Ishikawa (cell line): ENCODE results near the gene GMDS.

Source experiments
- CEBPB ChIP-seq: IDR thresholded peaks from 2 replicates; pipeline ENCODE4 v1.6.1; 2012
- CREB1 ChIP-seq: IDR thresholded peaks from 2 replicates; pipeline ENCODE4 v1.6.1; 2012; ENCODE audit warnings: low read depth
- EGR1 ChIP-seq: IDR thresholded peaks from 2 replicates; pipeline ENCODE4 v1.6.1; 2012
- EP300 ChIP-seq: IDR thresholded peaks from 2 replicates; pipeline ENCODE4 v1.6.1; 2012; ENCODE audit warnings: borderline replicate concordance
- FOXM1 ChIP-seq: IDR thresholded peaks from 2 replicates; pipeline ENCODE4 v1.6.1; 2012; ENCODE audit warnings: low read depth, borderline replicate concordance
- NFIC ChIP-seq: IDR thresholded peaks from 2 replicates; pipeline ENCODE4 v1.6.1; 2012
- RAD21 ChIP-seq: IDR thresholded peaks from 2 replicates; pipeline ENCODE4 v1.6.1; 2012; ENCODE audit warnings: low read depth
- REST ChIP-seq: IDR thresholded peaks from 2 replicates; pipeline ENCODE4 v1.6.1; 2012; ENCODE audit warnings: low read depth, mild to moderate bottlenecking
- TAF1 ChIP-seq: IDR thresholded peaks from 2 replicates; pipeline ENCODE4 v1.6.1; 2012; ENCODE audit warnings: low read depth, mild to moderate bottlenecking
- TCF12 ChIP-seq: IDR thresholded peaks from 2 replicates; pipeline ENCODE4 v1.6.1; 2012; ENCODE audit warnings: low read depth
- TEAD4 ChIP-seq: IDR thresholded peaks from 2 replicates; pipeline ENCODE4 v1.6.1; 2012
- USF1 ChIP-seq: IDR thresholded peaks from 2 replicates; pipeline ENCODE4 v1.6.1; 2012
- YY1 ChIP-seq: IDR thresholded peaks from 2 replicates; pipeline ENCODE4 v1.6.1; 2012; ENCODE audit warnings: low read depth
- ZBTB7A ChIP-seq: IDR thresholded peaks from 2 replicates; pipeline ENCODE4 v1.6.1; 2012; ENCODE audit warnings: low read depth
- TF ChIP-seq, protein P1 (sequence below): IDR thresholded peaks from 2 replicates; pipeline ENCODE4 v1.6.1; 2012

The GMDS gene

GRCh38 chr6:1873781-1874180, 371.6 kb downstream of the GMDS start:
- no peak for TF ChIP-seq NFIC
- no peak for TF ChIP-seq EP300
- no peak for TF ChIP-seq CEBPB
- TF ChIP-seq REST: no peak
- no peak for TF ChIP-seq TCF12
- TF ChIP-seq, protein P1, sequence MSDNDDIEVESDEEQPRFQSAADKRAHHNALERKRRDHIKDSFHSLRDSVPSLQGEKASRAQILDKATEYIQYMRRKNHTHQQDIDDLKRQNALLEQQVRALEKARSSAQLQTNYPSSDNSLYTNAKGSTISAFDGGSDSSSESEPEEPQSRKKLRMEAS: no peak
- no peak for TF ChIP-seq TAF1
- TF ChIP-seq YY1: no peak
- no peak for TF ChIP-seq TEAD4
- TF ChIP-seq ZBTB7A: no peak
- TF ChIP-seq USF1: no peak
- no peak for TF ChIP-seq CREB1
- TF ChIP-seq EGR1: no peak
- no peak for TF ChIP-seq RAD21
- TF ChIP-seq FOXM1: no peak

DNA sequence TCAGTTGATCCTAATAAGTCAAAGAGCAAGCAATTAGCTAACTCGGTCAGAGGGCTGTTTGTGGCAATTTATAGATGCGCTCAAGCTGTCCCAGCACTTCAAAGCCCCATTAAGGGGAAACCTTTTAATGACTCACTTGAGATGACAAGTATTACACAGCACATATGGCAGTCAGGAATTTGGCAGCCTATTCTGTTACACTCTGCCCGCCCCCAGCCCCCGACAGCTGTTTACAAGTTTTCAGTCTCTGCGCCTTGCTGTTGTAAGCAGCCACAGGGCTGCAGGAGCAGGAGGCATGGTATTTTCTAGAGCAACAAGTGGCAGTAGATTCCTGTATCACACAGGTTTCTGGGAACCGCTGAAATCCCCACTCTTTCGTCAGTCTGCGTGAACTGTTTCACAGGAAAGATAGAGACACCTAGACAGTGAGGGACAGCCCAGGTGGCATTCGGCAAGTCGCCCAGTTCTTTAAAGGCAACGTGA, 372.7 kb downstream of the GMDS start:
- TF ChIP-seq REST (no peak), RAD21 (no peak), ZBTB7A (no peak), EP300 (no peak), CEBPB (no peak), EGR1 (no peak), FOXM1 (no peak), YY1 (no peak), USF1 (no peak), TCF12 (no peak), TAF1 (no peak), TEAD4 (no peak), NFIC (no peak), CREB1 (no peak)
- TF ChIP-seq, protein P1: no peak

DNA sequence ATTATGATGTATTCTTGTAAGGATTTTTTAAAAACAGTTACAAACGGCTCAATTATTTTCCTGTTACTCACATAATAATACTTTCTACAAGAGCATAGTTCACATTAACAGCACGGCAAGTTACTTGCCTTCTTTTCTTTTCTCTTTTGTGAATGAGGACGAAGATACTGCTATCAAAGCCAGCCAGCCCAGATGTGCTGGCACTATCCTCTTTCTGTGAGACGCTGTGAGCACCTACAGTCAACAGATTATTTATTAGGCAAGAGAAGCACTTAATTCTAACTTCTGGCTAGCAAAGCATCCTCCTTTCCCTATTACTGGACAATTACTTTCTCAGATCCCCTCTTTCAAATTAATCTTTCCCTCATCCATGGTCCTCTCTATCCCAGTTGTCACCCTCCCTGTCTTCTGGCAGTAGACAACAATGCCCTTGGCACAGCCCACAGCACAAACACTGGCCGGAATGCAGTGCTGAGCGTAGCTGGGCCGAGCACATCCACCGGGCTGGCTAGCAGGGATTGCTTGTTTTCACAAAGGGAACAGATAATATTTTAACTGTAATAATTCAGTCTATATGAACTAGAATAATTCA, 373.6 kb downstream of the GMDS start:
- TF ChIP-seq EGR1: no peak
- TF ChIP-seq ZBTB7A: no peak
- TF ChIP-seq TAF1: no peak

DNA sequence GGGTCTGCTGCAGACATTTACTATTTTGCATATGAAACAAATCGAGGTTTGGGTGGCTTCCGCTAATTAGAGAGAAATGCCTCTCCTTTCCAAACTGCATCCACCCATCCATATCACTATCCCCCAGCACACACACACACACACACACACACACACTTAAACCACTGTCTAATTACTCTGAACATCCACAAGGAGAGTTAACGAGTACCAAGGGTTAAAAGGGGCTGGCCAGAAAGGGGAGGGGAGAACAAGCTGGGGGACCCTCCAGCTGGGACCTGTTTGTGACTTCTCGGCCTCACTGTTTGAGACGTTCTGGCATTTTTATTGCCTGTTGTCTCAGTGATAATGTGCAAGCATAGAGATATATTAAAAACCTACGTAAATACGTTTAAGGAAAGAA, 374.5 kb downstream of the GMDS start:
- TF ChIP-seq RAD21 (no peak), NFIC (no peak), YY1 (no peak), TAF1 (no peak), FOXM1 (no peak), TCF12 (no peak), ZBTB7A (no peak)

DNA sequence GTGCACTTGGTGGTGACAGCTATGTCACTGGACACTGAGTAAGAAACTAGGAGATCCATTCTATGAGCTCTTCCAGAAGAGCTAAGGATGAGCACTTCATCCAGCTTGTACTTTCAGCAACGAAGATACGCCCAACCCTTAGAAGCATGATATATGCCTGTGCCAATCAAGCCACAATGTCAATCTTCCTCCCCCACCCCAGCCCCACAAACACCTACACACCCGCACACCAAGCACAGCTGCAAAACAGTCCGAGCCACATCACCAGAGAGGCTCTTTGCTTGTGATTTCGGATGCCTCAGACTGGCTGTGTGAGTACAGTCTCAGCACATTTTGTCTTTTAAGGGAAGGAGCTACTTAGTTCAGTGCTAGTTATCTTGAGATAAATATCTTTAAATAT, 375.2 kb downstream of the GMDS start:
- no peak for TF ChIP-seq RAD21
- no peak for TF ChIP-seq EP300
- TF ChIP-seq EGR1: no peak
- TF ChIP-seq CREB1: no peak
- TF ChIP-seq YY1: no peak
- no peak for TF ChIP-seq ZBTB7A
- no peak for TF ChIP-seq REST
- TF ChIP-seq TCF12: no peak
- TF ChIP-seq CEBPB: no peak
- no peak for TF ChIP-seq USF1
- TF ChIP-seq NFIC: no peak
- TF ChIP-seq TEAD4: no peak
- no peak for TF ChIP-seq FOXM1
- TF ChIP-seq, protein P1: no peak
- TF ChIP-seq TAF1: no peak
